PC-3 (cell line): ENCODE data around the gene CHKA. TPM values are rescaled to one million over a fixed set of nuclear protein-coding genes. Genes with fewer than 3 reads are reported as not detected.

Experiments used
- ATAC-seq: fragments of 200-7000 bp; cut with Tn5 transposase; 2 replicates; pipeline ENCODE4 v1.9.1; 2020; ENCODE audit warnings: mild to moderate bottlenecking, moderate library complexity
- BruUV-seq: library from RNA; stranded (reverse); fragments of 400-500 nt; replicated peaks from 2 replicates; lab custom pipeline; 2021; lab: Mats Ljungman, UMichigan
- CTCF ChIA-PET: fragments of 300-600 bp; sonication (Branson Sonifier 250); formaldehyde crosslinking; loops from one replicate; lab custom pipeline; 2022; ENCODE audit warnings: antibody characterized with exemption; lab: Charles Lee
- POLR2A ChIA-PET: fragments of 300-600 bp; sonication (Branson Sonifier 250); formaldehyde crosslinking; loops from one replicate; lab custom pipeline; 2022; ENCODE audit warnings: antibody characterized with exemption; ENCODE audit not compliant: unreplicated experiment; lab: Charles Lee
- DNase-seq: peaks from one replicate; pipeline ENCODE4 v3.0.0-alpha.2; 2015
- H2AFZ ChIP-seq: fragments of 300-600 bp; sonication (generic); 2 replicates; pipeline ENCODE4 v1.6.0; 2016; ENCODE audit warnings: antibody characterized with exemption, low read length
- H3F3A ChIP-seq: fragments of 300-600 bp; sonication (generic); one replicate; pipeline ENCODE4 v1.6.0; 2017; ENCODE audit warnings: antibody characterized with exemption, low read length, control low read depth, mild to moderate bottlenecking; ENCODE audit not compliant: unreplicated experiment
- H3K27ac ChIP-seq: fragments of 300-600 bp; sonication (generic); 2 replicates; pipeline ENCODE4 v1.5.1; 2016; ENCODE audit warnings: mild to moderate bottlenecking, low read length
- H3K27me3 ChIP-seq: fragments of 300-600 bp; sonication (generic); 2 replicates; pipeline ENCODE4 v1.6.1; 2016; ENCODE audit warnings: low read length, mixed read lengths
- H3K36me3 ChIP-seq: fragments of 300-600 bp; sonication (generic); 2 replicates; pipeline ENCODE4 v1.6.1; 2016; ENCODE audit warnings: low read depth, mixed run types, low read length, mixed read lengths
- H3K4me1 ChIP-seq: fragments of 300-600 bp; sonication (generic); 2 replicates; pipeline ENCODE4 v1.5.1; 2016; ENCODE audit warnings: low read length; ENCODE audit not compliant: insufficient read depth
- H3K4me2 ChIP-seq: fragments of 300-600 bp; sonication (generic); 2 replicates; pipeline ENCODE4 v1.6.0; 2016; ENCODE audit warnings: low read length
- H3K4me3 ChIP-seq: fragments of 300-600 bp; sonication (generic); 2 replicates; pipeline ENCODE4 v1.5.1; 2016; ENCODE audit warnings: mild to moderate bottlenecking, low read length, mixed read lengths
- H3K79me2 ChIP-seq: fragments of 300-600 bp; sonication (generic); 2 replicates; pipeline ENCODE4 v1.6.1; 2017; ENCODE audit warnings: low read length, mixed read lengths
- H3K9ac ChIP-seq: fragments of 300-600 bp; sonication (generic); 2 replicates; pipeline ENCODE4 v1.6.0; 2016; ENCODE audit warnings: mild to moderate bottlenecking, low read length
- H3K9me2 ChIP-seq: fragments of 300-600 bp; sonication (generic); replicated peaks from 2 replicates; pipeline ENCODE4 v1.6.1; 2016; ENCODE audit warnings: mixed run types, low read length, mixed read lengths
- H3K9me3 ChIP-seq: fragments of 300-600 bp; sonication (generic); 2 replicates; pipeline ENCODE4 v1.6.1; 2016; ENCODE audit warnings: low read length, mixed read lengths
- H4K20me1 ChIP-seq: fragments of 300-600 bp; sonication (generic); 2 replicates; pipeline ENCODE4 v1.6.1; 2016; ENCODE audit warnings: low read length, mixed read lengths
- CTCF ChIP-seq: fragments of 300-600 bp; sonication (generic); conservative IDR thresholded peaks from 2 replicates; pipeline ENCODE4 v1.5.1; 2017; ENCODE audit warnings: antibody characterized with exemption, low read depth, mild to moderate bottlenecking, low read length
- EZH2 ChIP-seq: fragments of 300-600 bp; sonication (generic); IDR thresholded peaks from one replicate; pipeline ENCODE4 v1.6.1; 2017; ENCODE audit warnings: antibody characterized with exemption, mild to moderate bottlenecking, low read length; ENCODE audit not compliant: unreplicated experiment
- EZH2phosphoT487 ChIP-seq: fragments of 300-600 bp; sonication (generic); IDR thresholded peaks from 2 replicates; pipeline ENCODE4 v1.6.1; 2018; ENCODE audit warnings: mild to moderate bottlenecking, antibody characterized with exemption, low read length, borderline replicate concordance
- intact Hi-C: fragments of 100-400 bp; cut with micrococcal nuclease; formaldehyde crosslinking; loops from 2 replicates; pipeline ENCODE4 v1.9.0; 2023
- total RNA-seq: library from RNA; depleted of rRNA; stranded (reverse); fragments of >200 nt; gene quantifications from 2 replicates; pipeline ENCODE4 v1.2.3, GENCODE V29; 2014

The CHKA gene
- total RNA-seq, 1 experiment from 2014 or later, result 57.5 TPM

GRCh38 chr11:68012843-68013610, 108.2 kb downstream of the CHKA start:
- intact Hi-C loops, result loop anchor here (10.0 kb wide), 1 partner anchor 202 kb away; the partner anchor contains the start of gene KMT5B
- H3K79me2 ChIP-seq, result peaks cover 24% of the 10 kb centered on the region
- peak; percentile 42 for ATAC-seq
- TF ChIP-seq EZH2phosphoT487 (no peak), EZH2 (no peak), CTCF (no peak)
- H3K4me1 ChIP-seq, result peaks cover 74% of the 10 kb centered on the region
- H3K4me2 ChIP-seq, result peak overlapping the region; percentile 85
- ChIA-PET POLR2A (interaction anchor here (0.5 to 0.6 kb wide), 2 partner anchors 109 to 643 kb away, joined by 3 to 6 read pairs; no protein-coding TSS in a partner anchor), CTCF (no interaction called here)
- peak overlapping the region; percentile 96 for H3K27ac ChIP-seq
- H3K36me3 ChIP-seq, result no peaks in the 10 kb centered on the region
- H3K9me3 ChIP-seq, result no peaks in the 10 kb centered on the region
- H3F3A ChIP-seq, result peaks cover 12% of the 10 kb centered on the region
- no peaks in the 10 kb centered on the region for H3K27me3 ChIP-seq
- H2AFZ ChIP-seq, result no peak overlapping the region
- no peak overlapping the region; the same call in 1 of the 2 replicates for H3K4me3 ChIP-seq
- TSS peak; percentile 71 for BruUV-seq
- H3K9ac ChIP-seq, result peak overlapping the region; percentile 82
- H3K9me2 ChIP-seq, result no peaks in the 10 kb centered on the region
- no peaks in the 10 kb centered on the region for H4K20me1 ChIP-seq
- peak; percentile 99 for DNase-seq

GRCh38 chr11:68012044-68012842, 108.9 kb downstream of the CHKA start:
- H3K27me3 ChIP-seq, result no peaks in the 10 kb centered on the region
- TF ChIP-seq EZH2phosphoT487, result no peak
- TF ChIP-seq EZH2, result no peak
- TF ChIP-seq CTCF, result no peak
- CTCF ChIA-PET, result no interaction called here
- no peak overlapping the region for H2AFZ ChIP-seq
- no peaks in the 10 kb centered on the region for H3K36me3 ChIP-seq
- peak overlapping the region; percentile 96 for H3K27ac ChIP-seq
- intact Hi-C loops, result loop anchor here (10.0 kb wide), 1 partner anchor 203 kb away; the partner anchor contains the start of gene KMT5B
- peaks cover 73% of the 10 kb centered on the region for H3K4me1 ChIP-seq
- H3K4me3 ChIP-seq, result no peak overlapping the region
- H3K4me2 ChIP-seq, result peak overlapping the region; percentile 85
- peak overlapping the region; percentile 57 for H3K9ac ChIP-seq
- ATAC-seq (no peak), DNase-seq (peak; percentile 40)
- no TSS peak for BruUV-seq
- H4K20me1 ChIP-seq, result no peaks in the 10 kb centered on the region
- H3K9me2 ChIP-seq, result no peaks in the 10 kb centered on the region
- H3K9me3 ChIP-seq, result no peaks in the 10 kb centered on the region
- H3K79me2 ChIP-seq, result peaks cover 24% of the 10 kb centered on the region
- POLR2A ChIA-PET, result no interaction called here
- H3F3A ChIP-seq, result peaks cover 12% of the 10 kb centered on the region
